ENCODE measurements around the gene NOXO1. TPM values are rescaled to one million over a fixed set of nuclear protein-coding genes. Genes with fewer than 3 reads are reported as not detected.
A peak's percentile ranks its signal among the peaks of the same experiment; 100 is the strongest.

Gene NOXO1
- total RNA-seq, 1 experiment from 2014 or later: not detected

DNA sequence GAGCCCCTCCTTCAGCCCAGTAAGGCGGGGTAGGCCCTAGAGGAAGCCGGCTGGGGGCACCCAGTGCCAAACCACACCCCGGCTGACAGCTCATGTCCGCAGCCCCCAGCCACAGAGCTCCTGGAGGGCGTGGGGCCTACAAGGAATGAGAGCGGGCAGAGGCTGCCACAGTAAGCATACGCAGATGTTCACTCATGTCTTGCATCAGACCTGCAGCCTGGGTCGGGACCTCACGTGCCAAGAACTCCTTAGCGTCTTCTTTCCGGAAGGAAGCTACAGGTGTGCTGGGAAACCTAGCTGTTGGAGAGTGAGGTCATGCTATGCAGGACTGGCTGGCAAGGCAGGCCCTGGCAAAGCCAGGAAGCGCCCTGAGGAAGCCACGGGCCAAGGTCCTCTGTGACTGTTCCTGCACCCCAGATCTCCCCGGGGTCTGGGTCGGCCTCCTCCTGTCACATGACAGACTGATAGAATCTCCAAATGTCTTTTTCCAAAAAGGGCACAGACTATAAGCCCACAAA is 26.8 kb upstream of the NOXO1 start:
- Histone ChIP-seq H3K27ac (ENCODE audit: low read length) (peak overlapping the region; percentile 46; the same call in 1 of the 2 replicates), H3K36me3 (ENCODE audit: insufficient read depth, low read length) (peaks cover 6% of the 10 kb centered on the region), H3K79me2 (ENCODE audit: low read length) (peaks cover 69% of the 10 kb centered on the region), H3K9me2 (replicated peaks; ENCODE audit: insufficient read depth, low read length) (no peaks in the 10 kb centered on the region), H3K4me1 (ENCODE audit: low read length) (peaks cover 55% of the 10 kb centered on the region), H3K27me3 (ENCODE audit: low read length) (no peaks in the 10 kb centered on the region), H2AFZ (ENCODE audit: low read length) (no peak overlapping the region), H3K4me2 (ENCODE audit: low read depth, low read length, poor library complexity, severe bottlenecking) (peak overlapping the region; percentile 93), H3K4me3 (ENCODE audit: low read length) (peak overlapping the region; percentile 100), H3K9me3 (ENCODE audit: low read length) (no peaks in the 10 kb centered on the region), H3K9ac (ENCODE audit: low read length) (peak overlapping the region; percentile 98), H4K20me1 (ENCODE audit: insufficient read depth, low read depth, low read length) (peaks cover 60% of the 10 kb centered on the region)
- DNase-seq: no peak

DNA sequence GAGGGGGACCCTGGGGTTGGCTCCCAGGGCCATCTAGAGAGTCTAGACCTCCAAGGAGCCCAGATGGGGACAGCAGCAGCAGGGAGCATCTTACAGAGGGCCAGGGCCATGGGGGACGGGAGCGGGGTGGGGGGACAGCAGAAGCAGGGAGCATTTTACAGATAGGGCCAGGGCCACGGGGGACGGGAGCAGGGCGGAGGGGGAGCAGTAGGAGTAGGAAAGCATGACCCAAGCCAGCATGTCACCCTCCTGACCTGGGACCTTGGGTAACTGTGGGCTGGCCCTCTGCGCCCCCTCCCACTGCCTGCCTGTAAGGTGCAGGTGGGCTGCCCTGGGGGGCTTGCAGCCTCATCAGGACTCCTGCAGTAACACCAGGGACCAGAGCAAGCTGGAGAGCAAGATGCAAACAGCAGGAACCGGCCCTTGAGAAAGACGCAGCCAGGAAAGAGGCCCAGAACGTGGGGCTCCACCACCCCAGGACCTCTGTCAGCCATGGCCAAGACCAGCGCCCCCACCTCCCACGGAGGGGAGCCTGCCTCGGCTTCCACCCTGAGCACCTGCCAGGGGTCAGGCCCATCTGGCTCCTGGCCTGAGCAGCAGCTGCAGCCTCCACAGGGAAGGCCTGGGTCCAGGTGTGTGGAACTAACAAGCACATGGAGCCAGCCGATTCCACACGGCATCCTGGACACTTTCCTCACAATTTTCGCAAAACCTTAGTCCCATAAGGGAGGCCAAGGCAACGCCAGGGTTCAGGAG is 26.0 kb upstream of the NOXO1 start:
- Histone ChIP-seq H3K4me2 (ENCODE audit: low read depth, low read length, poor library complexity, severe bottlenecking) (peak overlapping the region; percentile 93), H3K79me2 (ENCODE audit: low read length) (peaks cover 73% of the 10 kb centered on the region), H2AFZ (ENCODE audit: low read length) (no peak overlapping the region), H4K20me1 (ENCODE audit: insufficient read depth, low read depth, low read length) (peaks cover 68% of the 10 kb centered on the region), H3K36me3 (ENCODE audit: insufficient read depth, low read length) (peaks cover 9% of the 10 kb centered on the region), H3K4me3 (ENCODE audit: low read length) (peak overlapping the region; percentile 100; the same call in 1 of the 2 replicates), H3K27me3 (ENCODE audit: low read length) (no peaks in the 10 kb centered on the region), H3K9ac (ENCODE audit: low read length) (peak overlapping the region; percentile 98), H3K4me1 (ENCODE audit: low read length) (peaks cover 55% of the 10 kb centered on the region), H3K9me2 (replicated peaks; ENCODE audit: insufficient read depth, low read length) (no peaks in the 10 kb centered on the region), H3K9me3 (ENCODE audit: low read length) (no peaks in the 10 kb centered on the region), H3K27ac (ENCODE audit: low read length) (no peak overlapping the region)
- DNase-seq: no peak

GRCh38 chr16:2006317-2006716 is 25.0 kb upstream of the NOXO1 start:
- H2AFZ ChIP-seq (ENCODE audit: low read length): no peak overlapping the region
- no peaks in the 10 kb centered on the region for H3K27me3 ChIP-seq (ENCODE audit: low read length)
- H3K27ac ChIP-seq (ENCODE audit: low read length): no peak overlapping the region
- peak overlapping the region; percentile 93 for H3K4me2 ChIP-seq (ENCODE audit: low read depth, low read length, poor library complexity, severe bottlenecking)
- peak overlapping the region; percentile 98 for H3K9ac ChIP-seq (ENCODE audit: low read length)
- H3K9me2 ChIP-seq (replicated peaks; ENCODE audit: insufficient read depth, low read length): no peaks in the 10 kb centered on the region
- peaks cover 14% of the 10 kb centered on the region for H3K36me3 ChIP-seq (ENCODE audit: insufficient read depth, low read length)
- H3K79me2 ChIP-seq (ENCODE audit: low read length): peaks cover 73% of the 10 kb centered on the region
- peak overlapping the region; percentile 9; the same call in 1 of the 2 replicates for H3K4me3 ChIP-seq (ENCODE audit: low read length)
- peaks cover 73% of the 10 kb centered on the region for H4K20me1 ChIP-seq (ENCODE audit: insufficient read depth, low read depth, low read length)
- peaks cover 55% of the 10 kb centered on the region for H3K4me1 ChIP-seq (ENCODE audit: low read length)
- no peaks in the 10 kb centered on the region for H3K9me3 ChIP-seq (ENCODE audit: low read length)
- DNase-seq: no peak

GRCh38 chr16:2005646-2006045 is 24.4 kb upstream of the NOXO1 start:
- peak; percentile 81 for DNase-seq
- Histone ChIP-seq H3K27me3 (ENCODE audit: low read length) (no peaks in the 10 kb centered on the region), H3K36me3 (ENCODE audit: insufficient read depth, low read length) (peaks cover 14% of the 10 kb centered on the region), H3K27ac (ENCODE audit: low read length) (no peak overlapping the region), H3K4me1 (ENCODE audit: low read length) (peaks cover 52% of the 10 kb centered on the region), H3K9me3 (ENCODE audit: low read length) (no peaks in the 10 kb centered on the region), H2AFZ (ENCODE audit: low read length) (no peak overlapping the region), H4K20me1 (ENCODE audit: insufficient read depth, low read depth, low read length) (peaks cover 73% of the 10 kb centered on the region), H3K4me3 (ENCODE audit: low read length) (no peak overlapping the region), H3K9ac (ENCODE audit: low read length) (peak overlapping the region; percentile 98), H3K9me2 (replicated peaks; ENCODE audit: insufficient read depth, low read length) (no peaks in the 10 kb centered on the region), H3K79me2 (ENCODE audit: low read length) (peaks cover 71% of the 10 kb centered on the region), H3K4me2 (ENCODE audit: low read depth, low read length, poor library complexity, severe bottlenecking) (peak overlapping the region; percentile 93)

DNA sequence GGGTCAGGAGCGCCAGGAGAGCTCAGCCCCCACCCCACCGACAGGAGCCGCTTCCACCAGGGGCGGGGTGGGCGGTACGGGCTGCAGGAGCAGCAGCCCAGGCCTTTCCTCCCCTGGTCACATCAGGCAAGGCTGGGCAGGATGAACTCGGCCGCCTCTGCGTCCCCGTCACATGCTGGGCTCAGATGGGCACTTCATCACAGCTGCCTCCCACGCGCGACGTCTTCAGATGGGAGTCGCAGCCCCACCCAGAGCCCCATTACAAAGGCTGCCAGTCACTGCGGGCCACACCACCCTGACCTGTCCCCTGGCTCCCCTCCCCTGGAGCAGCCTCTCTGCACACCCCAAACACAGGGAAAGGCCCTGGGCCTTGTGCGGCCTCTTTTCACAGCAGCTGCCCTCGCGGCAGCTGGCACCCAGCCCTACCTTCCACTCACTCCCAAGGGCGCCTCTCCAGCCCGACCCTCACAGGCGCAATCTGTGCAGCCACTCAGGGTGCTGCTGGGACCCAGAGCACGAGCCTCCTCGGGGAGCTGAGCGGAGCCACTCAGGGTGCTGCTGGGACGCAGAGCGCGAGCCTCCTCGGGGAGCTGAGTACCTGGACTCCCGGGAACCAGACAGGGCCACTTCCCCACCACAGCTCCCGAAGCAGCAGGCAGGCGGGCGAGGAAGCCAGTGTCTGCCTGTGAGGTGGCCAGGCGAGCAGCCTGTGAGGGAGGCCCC is 23.7 kb upstream of the NOXO1 start:
- Histone ChIP-seq H3K27ac (ENCODE audit: low read length) (no peak overlapping the region), H3K9me3 (ENCODE audit: low read length) (no peaks in the 10 kb centered on the region), H3K9me2 (replicated peaks; ENCODE audit: insufficient read depth, low read length) (no peaks in the 10 kb centered on the region), H3K27me3 (ENCODE audit: low read length) (no peaks in the 10 kb centered on the region), H3K9ac (ENCODE audit: low read length) (0 out of 2 replicates have a peak overlapping the region, but pooled peaks have one; percentile 98), H3K4me1 (ENCODE audit: low read length) (peaks cover 46% of the 10 kb centered on the region), H3K4me2 (ENCODE audit: low read depth, low read length, poor library complexity, severe bottlenecking) (peak overlapping the region; percentile 28), H3K36me3 (ENCODE audit: insufficient read depth, low read length) (peaks cover 14% of the 10 kb centered on the region), H2AFZ (ENCODE audit: low read length) (no peak overlapping the region), H4K20me1 (ENCODE audit: insufficient read depth, low read depth, low read length) (peaks cover 73% of the 10 kb centered on the region), H3K4me3 (ENCODE audit: low read length) (no peak overlapping the region), H3K79me2 (ENCODE audit: low read length) (peaks cover 64% of the 10 kb centered on the region)
- no peak for DNase-seq

- H3K79me2 ChIP-seq (ENCODE audit: low read length): peaks cover 58% of the 10 kb centered on the region
Measured at GRCh38 chr16:2003827-2004641, 22.8 kb upstream of the NOXO1 start.

GRCh38 chr16:2003231-2003826 is 22.1 kb upstream of the NOXO1 start:
- H3K9ac ChIP-seq (ENCODE audit: low read length): no peak overlapping the region
- no peak for DNase-seq
- peaks cover 63% of the 10 kb centered on the region for H4K20me1 ChIP-seq (ENCODE audit: insufficient read depth, low read depth, low read length)
- no peaks in the 10 kb centered on the region for H3K9me3 ChIP-seq (ENCODE audit: low read length)
- H3K4me3 ChIP-seq (ENCODE audit: low read length): no peak overlapping the region
- H3K79me2 ChIP-seq (ENCODE audit: low read length): peaks cover 51% of the 10 kb centered on the region
- H3K27me3 ChIP-seq (ENCODE audit: low read length): no peaks in the 10 kb centered on the region
- H3K9me2 ChIP-seq (replicated peaks; ENCODE audit: insufficient read depth, low read length): no peaks in the 10 kb centered on the region
- H2AFZ ChIP-seq (ENCODE audit: low read length): no peak overlapping the region
- H3K36me3 ChIP-seq (ENCODE audit: insufficient read depth, low read length): peaks cover 14% of the 10 kb centered on the region
- no peak overlapping the region for H3K27ac ChIP-seq (ENCODE audit: low read length)
- no peak overlapping the region for H3K4me2 ChIP-seq (ENCODE audit: low read depth, low read length, poor library complexity, severe bottlenecking)
- H3K4me1 ChIP-seq (ENCODE audit: low read length): peaks cover 42% of the 10 kb centered on the region

More at GRCh38 chr16:2003827-2004641, 22.8 kb upstream of the NOXO1 start:
- H3K9me3 ChIP-seq (ENCODE audit: low read length): no peaks in the 10 kb centered on the region
- no peaks in the 10 kb centered on the region for H3K9me2 ChIP-seq (replicated peaks; ENCODE audit: insufficient read depth, low read length)
- H3K4me3 ChIP-seq (ENCODE audit: low read length): no peak overlapping the region
- peaks cover 70% of the 10 kb centered on the region for H4K20me1 ChIP-seq (ENCODE audit: insufficient read depth, low read depth, low read length)
- H3K27ac ChIP-seq (ENCODE audit: low read length): no peak overlapping the region
- peaks cover 46% of the 10 kb centered on the region for H3K4me1 ChIP-seq (ENCODE audit: low read length)
- H2AFZ ChIP-seq (ENCODE audit: low read length): no peak overlapping the region
- H3K36me3 ChIP-seq (ENCODE audit: insufficient read depth, low read length): peaks cover 14% of the 10 kb centered on the region
- no peaks in the 10 kb centered on the region for H3K27me3 ChIP-seq (ENCODE audit: low read length)
- DNase-seq: peak; percentile 96
- no peak overlapping the region for H3K9ac ChIP-seq (ENCODE audit: low read length)
- H3K4me2 ChIP-seq (ENCODE audit: low read depth, low read length, poor library complexity, severe bottlenecking): peak overlapping the region; percentile 28
